Anterior cingulate cortex (tissue), 58 donors: ENCODE results near the gene VWA5B1.
A peak's percentile ranks its signal among the peaks of the same experiment; 100 is the strongest.

Experiments
- DNase-seq, 58 donors: peaks; one replicate each; lab custom pipeline; 2025; lab: John Stamatoyannopoulos, UW

Gene VWA5B1

GRCh38 chr1:20319456-20320220 lies 29.0 kb downstream of the VWA5B1 start:
- no peak for DNase-seq

- DNase-seq, result no peak
Measured at GRCh38 chr1:20320704-20321103, 30.0 kb downstream of the VWA5B1 start.

GRCh38 chr1:20321573-20321972 lies 30.9 kb downstream of the VWA5B1 start:
- DNase-seq, result no peak

GRCh38 chr1:20322081-20322824 lies 31.6 kb downstream of the VWA5B1 start:
- peak in 1 of 58 donors; percentile 22 for DNase-seq

GRCh38 chr1:20322825-20323612 lies 32.3 kb downstream of the VWA5B1 start:
- no peak for DNase-seq

GRCh38 chr1:20323613-20323920 lies 32.9 kb downstream of the VWA5B1 start:
- DNase-seq, result no peak

- DNase-seq, result no peak
Measured at GRCh38 chr1:20324704-20325406, 34.2 kb downstream of the VWA5B1 start.

GRCh38 chr1:20325407-20325843 lies 34.8 kb downstream of the VWA5B1 start:
- DNase-seq, result peak in 1 of 58 donors; percentile 6

GRCh38 chr1:20325844-20326420 lies 35.3 kb downstream of the VWA5B1 start:
- peak in 4 of 58 donors; percentile 15 to 45 (median 28) for DNase-seq

- DNase-seq, result no peak
Measured at GRCh38 chr1:20327467-20327866, 36.8 kb downstream of the VWA5B1 start.

GRCh38 chr1:20328201-20328600 lies 37.5 kb downstream of the VWA5B1 start:
- DNase-seq, result no peak

- no peak for DNase-seq
Measured at GRCh38 chr1:20329793-20330542, 39.3 kb downstream of the VWA5B1 start.

- no peak for DNase-seq
Measured at GRCh38 chr1:20334103-20334502, 43.4 kb downstream of the VWA5B1 start.

GRCh38 chr1:20336105-20336605 lies 45.5 kb downstream of the VWA5B1 start:
- no peak for DNase-seq

GRCh38 chr1:20337581-20337980 lies 46.9 kb downstream of the VWA5B1 start:
- no peak for DNase-seq

- peak in 1 of 58 donors; percentile 19 for DNase-seq
Measured at GRCh38 chr1:20339811-20340457, 49.3 kb downstream of the VWA5B1 start.

GRCh38 chr1:20342294-20343148 lies 51.8 kb downstream of the VWA5B1 start:
- DNase-seq, result no peak
